ENCODE results near the gene CCDC88C.
A peak's percentile ranks its signal among the peaks of the same experiment; 100 is the strongest.

CCDC88C gene

GRCh38 chr14:91289464-91289863, 128.2 kb downstream of the CCDC88C start:
- no peaks in the 10 kb centered on the region for H3K36me3 ChIP-seq
- no peak overlapping the region for H3K4me3 ChIP-seq
- no peaks in the 10 kb centered on the region for H3K27me3 ChIP-seq
- TF ChIP-seq, protein P1, sequence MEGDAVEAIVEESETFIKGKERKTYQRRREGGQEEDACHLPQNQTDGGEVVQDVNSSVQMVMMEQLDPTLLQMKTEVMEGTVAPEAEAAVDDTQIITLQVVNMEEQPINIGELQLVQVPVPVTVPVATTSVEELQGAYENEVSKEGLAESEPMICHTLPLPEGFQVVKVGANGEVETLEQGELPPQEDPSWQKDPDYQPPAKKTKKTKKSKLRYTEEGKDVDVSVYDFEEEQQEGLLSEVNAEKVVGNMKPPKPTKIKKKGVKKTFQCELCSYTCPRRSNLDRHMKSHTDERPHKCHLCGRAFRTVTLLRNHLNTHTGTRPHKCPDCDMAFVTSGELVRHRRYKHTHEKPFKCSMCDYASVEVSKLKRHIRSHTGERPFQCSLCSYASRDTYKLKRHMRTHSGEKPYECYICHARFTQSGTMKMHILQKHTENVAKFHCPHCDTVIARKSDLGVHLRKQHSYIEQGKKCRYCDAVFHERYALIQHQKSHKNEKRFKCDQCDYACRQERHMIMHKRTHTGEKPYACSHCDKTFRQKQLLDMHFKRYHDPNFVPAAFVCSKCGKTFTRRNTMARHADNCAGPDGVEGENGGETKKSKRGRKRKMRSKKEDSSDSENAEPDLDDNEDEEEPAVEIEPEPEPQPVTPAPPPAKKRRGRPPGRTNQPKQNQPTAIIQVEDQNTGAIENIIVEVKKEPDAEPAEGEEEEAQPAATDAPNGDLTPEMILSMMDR (IDR thresholded peaks at IDR 0.05), result no peak
- intact Hi-C loops (cut with DNase I; ENCODE audit: low total_unique reads), result loop anchor here (5.0 to 10.0 kb wide), 2 partner anchors 102 to 375 kb away; no protein-coding TSS in a partner anchor
- H3K4me1 ChIP-seq, result peaks cover 0 to 16% (median 9%) of the 10 kb centered on the region in 4 donors
- H3K9me3 ChIP-seq, result no peaks in the 10 kb centered on the region
- no peak for DNase-seq
- H3K27ac ChIP-seq, result no peak overlapping the region

GRCh38 chr14:91288876-91289275, 128.7 kb downstream of the CCDC88C start:
- Histone ChIP-seq H3K9me3 (no peaks in the 10 kb centered on the region), H3K27me3 (no peaks in the 10 kb centered on the region), H3K36me3 (no peaks in the 10 kb centered on the region), H3K4me1 (peaks cover 0 to 22% (median 13%) of the 10 kb centered on the region in 4 donors), H3K4me3 (no peak overlapping the region), H3K27ac (no peak overlapping the region)
- no peak for DNase-seq
- TF ChIP-seq, protein P1 (IDR thresholded peaks at IDR 0.05), result no peak
- intact Hi-C loops (cut with DNase I; ENCODE audit: low total_unique reads), result loop anchor here (5.0 to 10.0 kb wide), 2 partner anchors 102 to 374 kb away; no protein-coding TSS in a partner anchor

GRCh38 chr14:91286530-91286937, 131.1 kb downstream of the CCDC88C start:
- peak; percentile 78 to 80 for DNase-seq
- H3K27me3 ChIP-seq, result no peaks in the 10 kb centered on the region
- H3K36me3 ChIP-seq, result no peaks in the 10 kb centered on the region
- H3K9me3 ChIP-seq, result no peaks in the 10 kb centered on the region
- H3K27ac ChIP-seq, result no peak overlapping the region
- TF ChIP-seq, protein P1 (IDR thresholded peaks at IDR 0.05), result peak; percentile 84
- no peak overlapping the region for H3K4me3 ChIP-seq
- intact Hi-C loops (cut with DNase I; ENCODE audit: low total_unique reads), result loop anchor here (5.0 to 10.0 kb wide), 2 partner anchors 99 to 372 kb away; no protein-coding TSS in a partner anchor
- peaks cover 0 to 21% (median 10%) of the 10 kb centered on the region in 4 donors for H3K4me1 ChIP-seq

GRCh38 chr14:91284791-91285548, 132.7 kb downstream of the CCDC88C start:
- H3K4me1 ChIP-seq, result peaks cover 0 to 21% (median 10%) of the 10 kb centered on the region in 4 donors
- TF ChIP-seq, protein P1 (IDR thresholded peaks at IDR 0.05), result no peak
- no peaks in the 10 kb centered on the region for H3K27me3 ChIP-seq

DNA sequence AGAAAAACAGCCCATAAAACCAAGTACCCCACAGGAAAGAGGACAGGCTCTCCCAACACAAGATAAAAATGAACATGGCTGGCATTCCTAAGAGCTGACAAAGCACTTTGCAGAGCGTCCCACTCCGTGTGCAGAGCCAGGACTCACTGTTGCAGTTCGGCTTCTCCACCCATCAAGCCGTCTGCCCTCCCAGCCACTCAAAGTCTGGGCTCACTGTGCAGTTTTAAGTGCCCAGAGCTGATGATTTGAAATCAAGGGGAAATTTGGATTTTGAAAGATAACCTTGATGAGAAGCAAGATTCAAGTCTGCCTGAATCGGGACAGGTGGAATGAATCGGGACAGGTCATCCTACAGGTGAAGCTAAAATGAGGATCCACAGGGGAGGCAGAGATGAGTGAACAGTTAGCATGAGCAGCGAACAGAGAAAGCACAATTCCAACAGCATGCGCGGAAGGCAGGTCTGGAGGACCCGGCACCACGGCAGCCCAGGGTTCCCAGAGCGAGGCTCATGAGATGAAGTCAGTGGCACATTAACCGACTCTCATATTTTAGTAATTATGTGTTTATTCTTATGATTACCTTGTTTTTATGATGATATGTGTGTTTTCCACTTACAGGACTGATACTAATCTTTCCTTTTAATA, 133.4 kb downstream of the CCDC88C start:
- no peaks in the 10 kb centered on the region for H3K27me3 ChIP-seq
- no peaks in the 10 kb centered on the region for H3K9me3 ChIP-seq
- no peak overlapping the region for H3K27ac ChIP-seq
- no peaks in the 10 kb centered on the region for H3K36me3 ChIP-seq
- TF ChIP-seq, protein P1 (IDR thresholded peaks at IDR 0.05), result no peak
- no peak overlapping the region for H3K4me3 ChIP-seq
- no peak for DNase-seq
- intact Hi-C loops (cut with DNase I; ENCODE audit: low total_unique reads), result loop anchor here (10.0 kb wide), 1 partner anchor 369 kb away; no protein-coding TSS in a partner anchor
- peaks cover 0 to 21% (median 10%) of the 10 kb centered on the region in 4 donors for H3K4me1 ChIP-seq

More at GRCh38 chr14:91284791-91285548, 132.7 kb downstream of the CCDC88C start:
- Histone ChIP-seq H3K27ac (peak overlapping the region; percentile 29 to 46), H3K36me3 (no peaks in the 10 kb centered on the region), H3K9me3 (no peaks in the 10 kb centered on the region), H3K4me3 (no peak overlapping the region)
- DNase-seq, result no peak
- intact Hi-C loops (cut with DNase I; ENCODE audit: low total_unique reads), result loop anchor here (5.0 to 10.0 kb wide), 2 partner anchors 98 to 370 kb away; no protein-coding TSS in a partner anchor

All from tibial artery (tissue), 4 donors.